ENCODE results near the gene DIDO1.

DIDO1 gene

DNA sequence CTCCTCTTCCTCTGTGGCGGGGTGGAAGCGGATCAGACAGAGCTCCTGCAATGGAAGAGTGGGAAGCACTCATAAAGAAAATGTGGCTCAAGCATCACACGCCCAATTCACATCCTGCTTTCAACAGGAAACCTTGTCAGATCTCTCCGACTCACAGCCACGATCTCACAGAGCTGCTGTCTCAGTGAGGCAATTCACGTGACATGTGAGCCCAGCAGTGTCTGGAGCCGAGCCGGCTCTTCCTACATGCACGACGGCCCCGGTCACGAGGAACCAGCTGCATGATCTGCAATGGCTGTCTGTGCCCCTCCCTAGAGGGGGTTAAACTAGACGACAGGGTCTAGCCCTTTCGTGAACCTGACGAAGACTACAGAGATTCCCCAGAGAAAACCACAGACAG is 35.2 kb downstream of the DIDO1 start:
- DNase-seq, result no peak

DNA sequence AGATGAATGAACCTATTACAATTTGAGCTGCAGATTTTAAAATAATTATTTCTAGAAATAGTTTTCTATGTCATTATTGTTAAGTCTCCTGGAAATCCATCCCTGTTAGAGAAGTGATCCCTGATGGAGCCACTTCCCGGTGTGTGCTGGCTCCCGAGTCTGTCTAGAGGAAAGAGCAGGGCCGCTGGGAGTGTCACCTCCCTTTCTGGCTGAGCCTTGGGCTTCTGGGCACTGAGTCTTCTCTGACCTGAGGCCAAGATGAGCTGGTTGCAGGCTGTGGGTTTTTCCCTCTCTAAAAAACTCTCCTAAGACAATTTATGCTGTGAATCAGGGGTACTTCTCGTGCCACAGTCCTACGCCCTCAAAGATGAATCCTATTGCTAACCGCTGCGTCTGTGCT is 35.9 kb downstream of the DIDO1 start:
- DNase-seq, result no peak

GRCh38 chr20:62889871-62890270 is 36.4 kb downstream of the DIDO1 start:
- no peak for DNase-seq

DNA sequence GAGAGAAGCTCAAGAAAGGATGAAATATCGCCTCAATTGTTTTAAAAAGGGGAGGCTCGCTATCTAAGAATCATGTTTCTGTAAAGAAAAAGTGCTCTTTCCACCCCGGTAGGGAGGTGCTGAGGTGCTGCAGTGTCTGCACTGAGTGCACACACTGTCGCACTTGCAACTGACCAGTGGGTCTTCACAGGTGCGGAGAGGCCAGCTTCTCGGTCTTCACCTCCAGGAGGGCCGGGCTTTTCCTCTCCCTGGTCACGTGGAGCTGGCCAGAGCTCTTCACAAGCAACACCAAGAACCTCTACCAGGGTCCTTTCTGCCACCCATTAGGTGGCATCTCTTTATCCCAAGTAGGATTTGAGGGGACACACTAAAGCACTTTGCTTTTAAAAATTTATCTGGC is 36.9 kb downstream of the DIDO1 start:
- no peak for DNase-seq

DNA sequence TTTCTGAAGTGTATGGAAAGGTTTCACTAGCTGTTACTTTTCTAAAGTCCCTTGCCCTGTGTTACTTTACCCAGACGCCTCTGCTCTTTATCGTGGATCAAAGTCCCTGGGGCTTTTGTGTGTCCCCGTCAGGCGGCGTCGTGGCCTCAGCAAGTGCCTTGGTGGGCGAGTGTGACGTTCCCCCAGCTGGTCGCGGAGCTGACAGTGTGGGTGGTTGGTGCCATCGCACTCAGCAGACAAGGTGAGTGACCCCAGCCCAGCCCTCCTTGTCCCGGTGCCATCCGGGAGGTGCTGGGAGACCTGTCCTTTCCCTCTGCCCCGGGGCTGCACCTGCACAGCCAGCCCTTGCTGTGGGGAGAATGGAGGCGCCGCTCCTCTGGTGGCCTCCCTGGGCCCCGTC is 37.4 kb downstream of the DIDO1 start:
- DNase-seq, result no peak

DNA sequence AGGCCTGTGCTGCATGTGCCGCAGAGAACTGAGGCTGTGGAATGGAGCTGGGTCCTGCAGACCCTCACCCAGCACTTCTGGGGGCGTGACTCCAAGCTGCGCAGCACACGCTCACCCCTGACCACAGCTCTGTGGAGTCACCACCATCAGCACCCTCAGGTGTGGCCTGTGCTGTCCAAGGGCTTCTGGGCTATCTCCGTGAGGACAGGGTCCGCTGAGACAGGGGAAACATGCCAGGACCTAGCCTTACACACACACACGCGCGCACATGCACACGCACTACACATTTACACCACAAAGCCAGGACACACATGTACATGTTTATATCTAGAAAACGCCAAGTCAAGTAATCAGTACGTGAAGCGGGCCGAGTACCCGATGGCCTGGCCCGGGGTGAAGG is 37.9 kb downstream of the DIDO1 start:
- DNase-seq, result no peak

- no peak for DNase-seq
Observed at GRCh38 chr20:62887860-62888239, 38.5 kb downstream of the DIDO1 start.

DNA sequence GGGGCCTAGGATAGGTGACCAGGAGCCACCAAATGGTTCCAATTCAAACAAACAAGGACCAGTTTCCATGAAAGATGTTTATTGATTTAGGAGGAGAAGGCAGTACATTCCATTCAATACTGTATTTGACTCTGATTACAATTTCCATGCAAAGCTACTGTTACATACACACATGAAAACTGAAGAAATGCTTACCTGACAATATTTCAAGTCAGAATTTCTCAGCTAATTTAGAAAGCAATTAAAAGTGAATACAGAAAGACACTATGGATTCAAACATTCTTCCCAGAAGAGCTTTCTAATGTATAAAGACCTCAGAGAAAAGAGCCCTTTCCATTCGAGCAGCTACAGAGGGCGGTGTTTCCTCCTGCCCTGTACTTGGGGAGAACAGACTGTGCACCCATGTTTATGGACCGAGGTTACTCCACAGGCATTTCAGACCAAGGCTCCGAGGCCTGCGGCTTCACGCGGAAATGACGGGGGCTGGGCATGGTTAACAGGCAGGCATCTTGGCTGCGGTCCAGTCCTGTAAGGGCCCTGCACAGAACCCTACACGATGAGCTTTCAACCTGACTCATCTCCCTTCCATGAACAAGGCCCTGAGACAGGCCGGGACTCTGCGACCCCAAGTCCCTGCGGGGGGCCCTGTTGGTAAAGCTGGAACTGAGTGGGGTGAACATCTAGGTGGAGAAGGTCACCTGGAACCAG is 39.0 kb downstream of the DIDO1 start:
- peak; percentile 93 for DNase-seq

- no peak for DNase-seq
Observed at GRCh38 chr20:62886709-62887058, 39.6 kb downstream of the DIDO1 start.

DNA sequence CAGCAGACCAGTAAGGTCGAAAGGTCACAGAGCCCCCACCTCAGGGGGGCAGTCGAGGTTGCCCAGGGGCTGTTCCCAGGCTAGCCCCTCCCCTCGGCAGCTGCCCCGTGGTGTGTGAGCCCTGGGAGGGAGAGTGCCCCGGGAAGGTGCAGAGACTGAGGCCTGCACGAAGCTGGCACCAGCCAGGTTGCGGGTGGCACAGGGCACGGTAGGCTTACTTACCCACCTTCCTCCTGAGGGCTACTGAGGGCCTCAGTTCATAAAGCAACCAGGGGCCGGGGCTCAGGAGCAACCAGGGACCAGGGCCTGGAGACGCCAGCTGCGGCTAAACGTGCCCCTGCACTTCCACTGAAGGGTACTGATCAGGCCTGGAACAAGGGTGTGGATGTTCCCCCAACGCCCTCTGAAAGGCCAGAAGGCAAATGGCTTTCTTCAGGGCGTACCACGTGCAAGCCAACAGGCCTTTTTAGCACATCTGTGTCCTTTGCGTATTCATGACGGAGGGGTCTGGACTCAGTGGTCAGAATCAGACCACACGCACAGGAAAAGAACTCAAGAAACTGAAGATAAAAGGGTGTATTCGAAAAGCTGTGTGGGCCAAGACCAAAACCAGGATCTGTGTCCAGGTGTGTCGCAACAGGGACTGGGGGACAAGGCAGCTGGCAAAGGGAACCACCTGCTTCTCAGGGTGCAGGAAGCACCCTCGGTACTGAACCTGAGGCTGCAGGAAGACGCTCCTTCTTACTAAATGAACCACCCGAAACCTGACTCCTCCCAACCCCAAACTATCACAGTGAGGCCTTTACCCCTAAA is 40.2 kb downstream of the DIDO1 start:
- no peak for DNase-seq

DNA sequence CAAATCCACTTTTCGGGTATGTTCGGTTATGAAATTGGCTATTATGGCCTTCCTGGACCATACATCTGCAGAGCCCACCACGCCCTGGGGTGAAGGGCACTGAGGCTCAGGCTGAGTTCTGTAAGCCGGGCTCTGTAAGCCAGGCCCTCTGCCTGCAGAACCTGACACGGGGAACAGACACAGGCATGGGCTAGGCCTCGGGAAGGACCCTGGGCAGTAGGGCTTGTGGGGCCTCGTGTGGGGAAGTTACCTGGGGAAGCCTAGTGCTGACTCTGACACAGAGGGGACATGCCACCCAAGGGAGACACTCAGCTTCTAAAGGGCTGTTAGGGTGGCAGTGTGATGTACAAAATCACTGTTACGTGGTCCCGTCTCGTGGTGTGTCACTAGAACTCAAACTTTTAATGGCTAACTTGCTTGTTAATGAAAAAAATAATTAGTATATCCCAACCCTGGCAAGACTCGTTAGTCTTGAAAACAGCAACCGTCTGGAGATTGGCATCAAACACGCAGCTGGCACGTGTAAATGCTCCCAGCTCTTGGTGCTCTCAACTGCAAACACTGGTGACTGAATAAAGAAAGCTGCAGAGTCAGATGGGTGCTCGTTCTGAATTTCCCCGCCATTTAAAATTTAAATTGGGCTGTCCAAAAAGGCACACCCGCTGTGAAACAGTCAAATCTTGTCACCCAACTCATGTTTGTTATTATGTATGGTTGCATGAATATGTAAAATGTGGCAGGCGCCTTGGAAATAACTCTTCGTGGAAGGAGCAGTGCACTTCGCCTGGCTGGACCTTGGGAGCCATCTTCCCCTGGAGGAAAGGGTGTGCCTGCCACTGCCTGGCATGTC is 41.0 kb downstream of the DIDO1 start:
- DNase-seq, result no peak

DNA sequence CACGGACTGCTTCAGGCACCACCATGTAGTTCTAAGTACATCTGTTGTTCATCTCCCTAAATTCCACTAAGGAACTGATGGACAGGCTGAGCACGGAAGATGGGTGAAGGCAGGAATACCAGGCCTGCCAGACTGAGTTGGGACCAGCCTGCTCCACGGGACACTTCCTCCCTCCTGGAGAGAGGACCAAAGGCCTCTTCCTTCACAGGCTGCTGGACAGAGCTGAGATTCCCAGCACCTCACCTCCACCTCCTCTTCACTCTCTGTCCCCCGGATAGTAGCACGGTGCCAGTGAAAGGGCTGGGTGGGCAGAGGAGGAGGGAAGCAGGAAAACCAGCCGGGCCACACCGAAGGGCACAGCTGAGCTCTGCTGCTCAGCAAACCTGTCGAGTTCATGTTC is 41.7 kb downstream of the DIDO1 start:
- DNase-seq, result no peak

DNA sequence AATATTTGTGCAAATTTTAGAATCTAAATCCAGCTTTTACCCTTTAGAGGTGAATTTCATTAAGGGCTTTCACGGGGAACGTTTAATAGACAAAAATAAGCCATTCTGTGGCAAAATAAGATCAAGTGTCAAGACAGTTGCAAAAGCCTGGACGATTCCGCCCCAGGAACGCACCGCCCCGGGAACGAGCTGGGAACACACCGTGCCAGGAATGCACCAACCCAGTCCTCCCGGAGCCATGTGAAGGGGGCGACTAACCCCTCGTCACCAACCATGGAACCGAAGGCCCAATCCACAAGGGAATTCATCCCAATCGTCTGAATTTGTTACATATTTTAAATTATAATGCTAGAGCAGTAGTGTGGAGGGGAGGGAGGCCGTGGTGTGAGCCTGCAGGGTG is 43.9 kb downstream of the DIDO1 start:
- DNase-seq, result no peak

GRCh38 chr20:62881662-62882395 is 44.5 kb downstream of the DIDO1 start:
- DNase-seq, result no peak

DNA sequence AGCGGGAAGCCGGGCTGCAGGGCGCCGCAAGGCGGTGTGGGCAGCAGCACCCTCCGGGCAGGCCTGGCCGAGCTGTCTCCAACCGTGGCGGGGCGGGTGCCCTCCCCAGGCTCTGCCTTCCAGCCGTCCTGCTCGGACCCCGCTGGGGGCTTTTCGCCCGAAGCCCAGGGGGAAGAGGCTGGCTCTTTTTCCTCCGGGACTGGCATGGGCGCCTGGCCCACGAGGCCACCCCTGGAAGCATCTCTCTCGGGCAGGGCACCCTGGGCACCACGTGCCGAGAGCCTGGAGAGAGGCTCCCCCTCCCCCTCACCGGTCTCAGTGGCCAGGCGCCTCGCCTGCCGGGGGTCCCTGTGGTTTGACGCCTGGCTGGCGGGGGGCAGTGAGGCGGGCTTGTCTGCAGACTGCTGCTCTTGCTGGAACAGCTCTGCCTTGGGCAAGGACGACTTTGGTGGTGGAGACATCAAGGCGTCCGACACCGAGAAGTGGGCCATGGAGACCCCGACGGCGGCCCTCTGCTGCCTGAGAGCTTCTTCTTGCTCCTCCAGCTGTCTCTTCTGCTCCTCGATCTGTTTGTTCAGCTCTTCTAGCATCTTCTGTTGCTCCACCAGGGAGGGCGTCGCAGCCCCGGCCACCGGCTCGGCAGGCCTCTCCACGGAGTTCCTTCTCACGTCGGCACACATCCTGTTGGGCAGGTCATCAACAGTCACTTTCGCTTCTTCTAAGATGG is 45.2 kb downstream of the DIDO1 start:
- DNase-seq, result no peak

DNA sequence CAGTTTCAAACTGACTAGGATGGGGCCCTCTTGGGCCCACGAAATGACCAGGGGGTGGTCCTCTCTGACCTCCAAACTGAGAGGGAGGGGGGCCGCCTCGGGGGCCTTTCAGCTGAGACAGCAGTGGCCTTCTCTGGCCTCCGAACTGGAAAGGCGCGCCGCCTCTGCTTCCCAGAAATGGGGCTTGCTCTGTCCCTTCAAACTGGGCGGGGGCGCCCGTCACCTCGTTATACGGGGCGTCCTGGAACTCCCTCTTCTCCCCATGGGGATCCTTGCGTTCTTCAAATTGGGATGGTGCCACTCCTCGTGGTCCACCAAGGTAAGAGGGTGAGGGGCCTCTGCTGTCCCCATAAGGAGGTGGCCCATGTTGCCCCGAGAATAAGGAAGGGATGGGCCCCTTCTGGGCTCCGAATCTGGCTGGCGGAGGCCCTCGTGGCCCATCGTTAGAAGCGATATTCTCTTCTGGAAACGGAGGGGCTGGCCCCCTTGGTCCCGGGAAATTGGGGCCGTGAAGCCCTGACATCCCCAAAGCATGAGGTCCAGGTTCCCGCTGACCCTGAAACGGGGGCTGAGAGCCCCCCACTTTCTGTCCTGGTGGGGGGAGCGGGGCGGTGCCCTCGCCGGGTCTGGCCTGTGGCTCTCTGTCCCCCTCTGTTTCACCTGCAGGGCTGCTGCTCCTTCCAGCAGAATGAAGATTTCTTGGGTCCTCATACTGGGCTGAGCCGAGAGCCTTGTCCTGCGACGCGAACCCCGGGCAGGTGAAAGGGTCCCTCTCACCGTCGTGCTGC is 46.0 kb downstream of the DIDO1 start:
- DNase-seq, result no peak

DNA sequence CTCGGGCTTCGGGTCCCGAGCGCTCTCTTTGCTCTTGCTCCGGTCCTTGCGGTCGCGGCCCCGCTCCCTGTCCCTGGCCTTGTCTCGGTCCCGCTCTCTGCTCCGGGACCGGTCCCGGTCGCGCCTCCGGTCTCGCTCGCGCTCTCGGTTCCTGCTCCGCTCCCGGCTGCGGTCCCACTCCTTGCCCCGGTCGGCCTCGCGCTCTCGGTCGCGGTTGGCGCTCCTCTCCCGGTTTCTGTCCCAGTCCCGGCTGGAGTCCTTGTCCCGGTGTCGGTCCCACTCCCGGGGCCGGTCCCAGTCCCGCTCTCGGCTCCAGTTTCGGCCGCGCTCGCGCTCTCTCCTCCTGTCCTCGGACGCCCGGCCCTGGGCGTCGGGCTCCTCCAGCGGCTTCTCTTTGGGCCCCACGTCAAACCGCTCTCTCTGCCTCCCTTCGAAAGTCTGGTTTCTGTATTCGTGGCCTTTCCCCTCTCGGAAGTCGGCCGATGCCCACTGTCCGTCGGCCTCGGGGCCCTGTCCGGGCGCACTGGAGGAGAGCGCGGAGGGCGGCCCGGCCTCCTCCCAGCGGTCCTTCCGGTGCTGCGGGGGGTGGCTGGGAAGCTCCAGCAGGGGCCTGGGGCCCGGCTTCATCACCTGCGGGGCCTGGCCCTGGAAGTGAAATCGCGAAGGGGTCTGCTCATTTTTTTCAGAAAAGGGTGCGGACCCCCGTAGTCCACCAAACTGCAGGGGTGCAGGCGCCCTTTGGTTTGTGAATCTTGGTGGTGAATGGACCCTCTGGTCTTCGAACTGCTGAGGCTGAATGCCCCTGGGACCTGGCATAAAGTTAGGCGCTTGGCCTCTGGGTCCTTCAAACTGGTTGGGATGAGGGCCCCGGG is 46.8 kb downstream of the DIDO1 start:
- no peak for DNase-seq

DNA sequence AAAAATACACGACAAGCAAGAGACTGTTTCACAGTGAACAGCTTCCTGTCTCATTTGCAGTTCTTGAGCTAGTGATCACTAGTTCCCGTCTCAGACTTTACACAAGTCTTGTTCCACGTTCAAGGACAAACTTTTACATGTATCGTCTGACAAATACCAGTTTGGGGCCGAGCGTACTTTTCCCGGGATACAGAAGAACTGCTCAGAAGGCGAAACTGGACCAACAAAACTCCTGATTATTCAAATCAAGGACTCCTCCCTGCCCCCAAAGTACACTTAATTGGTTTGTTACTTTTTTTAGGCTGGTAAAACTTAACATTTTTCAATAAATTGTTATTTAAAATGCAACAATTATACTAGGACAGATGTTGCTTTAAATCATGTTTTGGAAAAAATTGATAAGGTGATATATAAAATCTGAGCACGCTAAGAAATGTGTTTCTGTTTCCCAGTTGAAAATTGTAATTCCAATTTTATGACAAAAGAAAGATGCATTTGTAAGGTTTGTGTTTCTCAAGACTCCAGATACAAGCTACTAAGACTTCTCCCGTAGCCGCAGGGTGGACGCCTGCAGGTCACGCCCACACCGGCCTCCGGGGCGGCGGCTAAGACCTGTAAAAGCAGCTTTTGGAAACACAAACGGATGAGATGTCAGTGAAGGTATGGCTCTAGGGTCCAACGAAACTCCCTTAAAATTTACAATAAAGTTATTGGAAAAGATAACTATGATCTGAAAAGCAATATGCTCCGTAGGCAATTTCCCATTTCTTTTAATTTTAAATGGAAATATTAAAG is 47.9 kb downstream of the DIDO1 start:
- no peak for DNase-seq
